LNCAP (cell line): Measurements from ENCODE around the gene ADAMTSL3.

Experiments used
- CTCF ChIP-seq: fragments of 450-650 bp; IDR thresholded peaks from 2 replicates; pipeline ENCODE4 v1.5.1; 2017; ENCODE audit warnings: mild to moderate bottlenecking

The ADAMTSL3 gene

DNA sequence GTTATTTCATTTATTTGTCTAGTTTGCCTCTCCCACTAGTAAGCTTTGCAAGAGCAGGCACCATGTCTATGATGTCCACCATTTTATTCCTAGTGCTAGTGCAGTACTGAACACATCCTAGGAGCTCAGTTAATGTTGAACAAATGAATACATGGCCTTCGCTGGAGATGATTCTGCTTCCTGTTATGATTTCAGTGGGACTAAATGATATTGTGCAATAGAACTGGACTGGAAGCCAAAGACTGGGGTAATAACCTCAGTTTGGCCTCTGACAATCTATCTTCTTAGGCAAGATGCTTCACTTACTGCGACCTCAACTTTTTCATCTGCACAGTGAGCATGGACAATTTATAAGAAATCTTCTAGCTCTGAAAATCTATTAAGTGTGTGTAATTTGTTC is 191.3 kb downstream of the ADAMTSL3 start:
- TF ChIP-seq CTCF = no peak

- TF ChIP-seq CTCF = no peak
These were observed 192.9 kb downstream of the ADAMTSL3 start for GRCh38 chr15:83846847-83847246.

DNA sequence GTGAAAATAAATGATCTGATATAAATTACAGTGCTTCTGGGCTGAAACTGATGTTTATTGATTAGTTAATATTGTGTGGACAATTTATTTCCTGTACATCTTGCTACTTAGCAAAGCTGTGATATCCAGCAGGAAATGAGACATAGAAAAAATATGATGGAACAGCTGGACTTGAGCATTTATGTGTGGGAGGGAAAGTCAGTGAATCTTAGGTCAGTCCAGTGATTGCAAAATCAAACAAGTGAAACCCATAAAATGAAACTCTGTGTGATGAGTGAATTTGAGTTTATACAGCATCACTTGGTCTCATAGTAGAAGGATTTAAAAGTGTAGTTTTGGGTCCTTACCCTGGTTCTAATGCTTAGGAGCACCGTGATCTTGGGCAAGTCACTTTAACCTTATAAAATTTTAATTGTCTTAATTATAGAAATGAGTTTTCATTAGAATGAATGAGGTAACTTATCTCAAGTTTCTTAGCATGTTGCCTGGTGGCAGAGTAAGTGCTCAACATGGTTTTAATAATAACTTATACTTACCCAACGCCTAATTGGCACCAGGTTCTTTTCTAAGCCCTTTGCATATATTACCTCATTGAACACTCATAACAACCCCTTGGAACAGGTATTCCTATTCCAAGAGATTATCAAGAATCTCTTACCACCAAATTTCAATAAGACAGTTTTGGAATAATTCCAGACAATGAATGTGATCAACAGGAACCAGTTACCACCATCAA is 194.6 kb downstream of the ADAMTSL3 start:
- TF ChIP-seq CTCF = no peak

GRCh38 chr15:83850015-83850414 is 196.1 kb downstream of the ADAMTSL3 start:
- no peak for TF ChIP-seq CTCF

- no peak for TF ChIP-seq CTCF
These were observed 196.8 kb downstream of the ADAMTSL3 start for GRCh38 chr15:83850501-83851245.

GRCh38 chr15:83853232-83853631 is 199.3 kb downstream of the ADAMTSL3 start:
- TF ChIP-seq CTCF = no peak

- TF ChIP-seq CTCF = no peak
These were observed 200.4 kb downstream of the ADAMTSL3 start for GRCh38 chr15:83854321-83854720.
